ENCODE results near the gene PCDH17.

The PCDH17 gene

DNA sequence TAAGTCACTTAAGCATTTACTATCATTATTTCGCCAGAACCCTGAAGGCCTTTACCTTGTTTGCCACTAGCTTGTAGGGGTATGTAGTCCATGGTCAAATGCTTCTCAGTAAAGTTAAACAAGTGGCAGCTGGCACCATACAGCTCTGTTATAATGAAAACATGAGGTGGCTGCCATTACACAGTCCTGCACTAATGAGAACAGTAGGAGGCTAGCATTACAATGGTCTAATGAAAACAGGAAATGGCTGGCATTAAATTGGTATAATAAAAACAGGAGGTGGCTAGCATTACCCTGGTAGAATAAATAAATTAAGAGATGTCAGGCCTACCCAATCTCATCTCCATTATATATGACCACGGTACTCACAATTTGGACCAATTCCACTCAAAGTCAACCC, 107.5 kb downstream of the PCDH17 start:
- no peak for DNase-seq

DNA sequence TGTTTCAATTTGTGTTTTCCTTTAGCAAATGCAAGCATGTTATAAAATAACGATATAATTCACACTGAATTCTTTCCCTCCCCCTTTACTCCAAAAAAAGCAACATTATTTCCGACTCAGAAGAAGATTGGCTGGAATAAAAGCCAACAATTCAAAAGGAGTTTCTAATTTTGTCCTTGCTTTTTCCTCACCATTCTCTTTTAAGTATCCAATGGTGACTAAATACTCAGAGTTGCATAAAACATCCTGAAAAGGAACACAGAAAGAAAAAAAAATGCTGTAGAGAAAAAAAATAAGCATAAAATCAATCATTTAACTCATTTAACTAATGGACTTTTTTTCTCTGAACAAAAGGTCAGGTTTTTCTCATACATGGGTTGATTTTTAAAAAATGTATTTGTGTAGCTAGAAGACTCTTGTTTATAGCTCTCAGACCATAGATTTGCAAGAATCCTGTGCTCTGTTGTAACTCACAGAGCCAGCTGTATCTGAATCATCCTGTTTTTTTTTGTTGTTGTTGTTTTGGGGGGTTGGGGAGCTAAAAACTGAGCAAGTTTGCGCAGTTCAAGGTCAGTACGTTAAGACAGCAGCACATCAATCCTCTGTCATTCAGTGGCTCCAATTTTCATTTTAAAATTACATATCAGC, 108.1 kb downstream of the PCDH17 start:
- no peak for DNase-seq

- no peak for DNase-seq
Observed at GRCh38 chr13:57740719-57741118, 109.2 kb downstream of the PCDH17 start.

DNA sequence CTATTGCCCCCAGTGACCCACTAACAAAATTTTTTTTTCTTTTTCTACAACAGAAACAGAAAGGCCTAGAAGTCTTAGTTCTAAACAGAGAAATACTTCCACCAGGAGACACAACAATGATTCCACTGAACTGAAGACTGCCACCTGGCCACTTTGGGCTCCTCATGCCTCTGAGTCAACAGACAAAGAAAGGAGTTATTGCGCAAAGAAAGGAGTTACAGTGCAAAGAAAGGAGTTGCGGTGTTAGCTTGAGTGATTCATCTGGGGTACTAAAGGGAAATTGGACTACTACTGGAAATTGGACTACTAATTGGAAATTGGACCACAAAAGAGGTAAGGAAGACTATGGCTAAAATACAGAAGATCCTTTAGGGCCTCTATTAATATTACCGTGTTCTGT, 116.6 kb downstream of the PCDH17 start:
- no peak for DNase-seq

- DNase-seq, result no peak
Observed at GRCh38 chr13:57760951-57761350, 129.4 kb downstream of the PCDH17 start.

GRCh38 chr13:57763689-57764088, 132.1 kb downstream of the PCDH17 start:
- no peak for DNase-seq

All from effector CD4-positive, alpha-beta T cell (primary cell).